Activated CD4-positive, alpha-beta memory T cell treated with anti-CD3 and anti-CD28 coated beads for 36 hours (primary cell): ENCODE measurements around the gene METTL21A. TPM values are rescaled to one million over a fixed set of nuclear protein-coding genes. Genes with fewer than 3 reads are reported as not detected.

Source experiments
- CTCF ChIA-PET: fragments of 350-600 bp; sonication (Branson Sonifier 250); formaldehyde crosslinking; loops from one replicate; lab custom pipeline; 2021; ENCODE audit warnings: antibody characterized with exemption, inconsistent platforms; lab: Charles Lee
- POLR2A ChIA-PET: fragments of 350-600 bp; sonication (Branson Sonifier 250); formaldehyde crosslinking; loops from one replicate; lab custom pipeline; 2021; ENCODE audit warnings: antibody characterized with exemption; lab: Charles Lee
- DNase-seq: peaks from one replicate; pipeline ENCODE4 v3.0.0-alpha.2; 2020
- H3K27ac Mint-ChIP-seq: one replicate; pipeline ENCODE4 v1.8.0; 2021; ENCODE audit warnings: mixed read lengths
- H3K27me3 Mint-ChIP-seq: one replicate; pipeline ENCODE4 v1.8.0; 2021; ENCODE audit warnings: mixed read lengths
- H3K36me3 Mint-ChIP-seq: one replicate; pipeline ENCODE4 v1.8.0; 2021; ENCODE audit warnings: mixed read lengths
- H3K4me1 Mint-ChIP-seq: one replicate; pipeline ENCODE4 v1.8.0; 2021; ENCODE audit warnings: low read depth, mixed read lengths
- H3K4me3 Mint-ChIP-seq: one replicate; pipeline ENCODE4 v1.8.0; 2021; ENCODE audit warnings: mild to moderate bottlenecking, mixed read lengths
- H3K9me3 Mint-ChIP-seq: one replicate; pipeline ENCODE4 v1.8.0; 2021; ENCODE audit warnings: mixed read lengths
- intact Hi-C: fragments of 100-400 bp; cut with micrococcal nuclease; formaldehyde crosslinking; loops from one replicate; pipeline ENCODE4 v1.15.1; 2023
- total RNA-seq, 2 experiments: library from RNA; stranded (reverse); gene quantifications; one replicate each; pipeline ENCODE4 v1.2.3, GENCODE V29; 2021

METTL21A gene
- total RNA-seq, 2 experiments from 2014 or later: 21.2 to 22.9 TPM

- Mint-ChIP-seq H3K27me3 (no peaks in the 10 kb centered on the region), H3K4me3 (no peak overlapping the region), H3K27ac (peak overlapping the region; percentile 54), H3K36me3 (peaks cover 54% of the 10 kb centered on the region), H3K9me3 (peaks cover 18% of the 10 kb centered on the region), H3K4me1 (peaks cover 3% of the 10 kb centered on the region)
- intact Hi-C loops: no loop called here
- ChIA-PET POLR2A (no interaction called here), CTCF (no interaction called here)
- DNase-seq: no peak
Observed at GRCh38 chr2:207594264-207594663, 30.9 kb downstream of the METTL21A start.

GRCh38 chr2:207593277-207593676 is 31.9 kb downstream of the METTL21A start:
- intact Hi-C loops: no loop called here
- DNase-seq: no peak
- Mint-ChIP-seq H3K4me3 (no peak overlapping the region), H3K27me3 (no peaks in the 10 kb centered on the region), H3K36me3 (peaks cover 61% of the 10 kb centered on the region), H3K9me3 (peaks cover 18% of the 10 kb centered on the region), H3K4me1 (peaks cover 3% of the 10 kb centered on the region), H3K27ac (no peak overlapping the region)
- ChIA-PET POLR2A (no interaction called here), CTCF (no interaction called here)

- Mint-ChIP-seq H3K9me3 (peaks cover 18% of the 10 kb centered on the region), H3K4me1 (peaks cover 5% of the 10 kb centered on the region), H3K27me3 (no peaks in the 10 kb centered on the region), H3K36me3 (peaks cover 82% of the 10 kb centered on the region), H3K4me3 (no peak overlapping the region), H3K27ac (no peak overlapping the region)
- intact Hi-C loops: no loop called here
- CTCF ChIA-PET: no interaction called here
- POLR2A ChIA-PET: no interaction called here
- DNase-seq: no peak
Observed at GRCh38 chr2:207589143-207589542, 36.1 kb downstream of the METTL21A start.

- Mint-ChIP-seq H3K36me3 (peaks cover 76% of the 10 kb centered on the region), H3K4me1 (peaks cover 4% of the 10 kb centered on the region), H3K4me3 (no peak overlapping the region), H3K27me3 (no peaks in the 10 kb centered on the region), H3K27ac (no peak overlapping the region), H3K9me3 (peaks cover 13% of the 10 kb centered on the region)
- ChIA-PET POLR2A (no interaction called here), CTCF (no interaction called here)
- no peak for DNase-seq
- intact Hi-C loops: no loop called here
Observed at GRCh38 chr2:207587305-207587704, 37.9 kb downstream of the METTL21A start.

- H3K27ac Mint-ChIP-seq: no peak overlapping the region
- intact Hi-C loops: no loop called here
- peaks cover 4% of the 10 kb centered on the region for H3K4me1 Mint-ChIP-seq
- H3K27me3 Mint-ChIP-seq: no peaks in the 10 kb centered on the region
- POLR2A ChIA-PET: no interaction called here
- no peaks in the 10 kb centered on the region for H3K9me3 Mint-ChIP-seq
- no peak overlapping the region for H3K4me3 Mint-ChIP-seq
- no peak for DNase-seq
- CTCF ChIA-PET: no interaction called here
- peaks cover 65% of the 10 kb centered on the region for H3K36me3 Mint-ChIP-seq
Observed at GRCh38 chr2:207584952-207585351, 40.2 kb downstream of the METTL21A start.

- intact Hi-C loops: loop anchor here (5.0 kb wide), 1 partner anchor 39 kb away; no protein-coding TSS in a partner anchor
- H3K4me1 Mint-ChIP-seq: peaks cover 26% of the 10 kb centered on the region
- H3K9me3 Mint-ChIP-seq: no peaks in the 10 kb centered on the region
- no peaks in the 10 kb centered on the region for H3K27me3 Mint-ChIP-seq
- ChIA-PET POLR2A (interaction anchor here (1.0 kb wide), 1 partner anchor 41 kb away, joined by 3 read pairs; no protein-coding TSS in a partner anchor), CTCF (no interaction called here)
- H3K36me3 Mint-ChIP-seq: peaks cover 58% of the 10 kb centered on the region
- no peak overlapping the region for H3K4me3 Mint-ChIP-seq
- DNase-seq: no peak
- peak overlapping the region; percentile 34 for H3K27ac Mint-ChIP-seq
Observed at GRCh38 chr2:207571370-207571769, 53.8 kb downstream of the METTL21A start.

- intact Hi-C loops: no loop called here
- Mint-ChIP-seq H3K36me3 (peaks cover 53% of the 10 kb centered on the region), H3K27me3 (no peaks in the 10 kb centered on the region), H3K4me1 (peaks cover 20% of the 10 kb centered on the region), H3K4me3 (no peak overlapping the region), H3K9me3 (no peaks in the 10 kb centered on the region), H3K27ac (no peak overlapping the region)
- ChIA-PET POLR2A (interaction anchor here (0.6 kb wide), 1 partner anchor 15 kb away, joined by 6 read pairs; no protein-coding TSS in a partner anchor), CTCF (interaction anchor here (0.7 to 0.8 kb wide), 2 partner anchors 33 to 196 kb away, joined by 3 read pairs; no protein-coding TSS in a partner anchor)
- DNase-seq: no peak
Observed at GRCh38 chr2:207567671-207568070, 57.5 kb downstream of the METTL21A start.

GRCh38 chr2:207565736-207566500 is 59.3 kb downstream of the METTL21A start:
- H3K9me3 Mint-ChIP-seq: no peaks in the 10 kb centered on the region
- peaks cover 22% of the 10 kb centered on the region for H3K4me1 Mint-ChIP-seq
- no peaks in the 10 kb centered on the region for H3K27me3 Mint-ChIP-seq
- ChIA-PET CTCF (no interaction called here), POLR2A (no interaction called here)
- DNase-seq: no peak
- peaks cover 57% of the 10 kb centered on the region for H3K36me3 Mint-ChIP-seq
- intact Hi-C loops: no loop called here
- no peak overlapping the region for H3K4me3 Mint-ChIP-seq
- no peak overlapping the region for H3K27ac Mint-ChIP-seq

Other genes with a start within 250 kb of the METTL21A start
- gene CREB1, start 95.4 kb downstream of the METTL21A start, total RNA-seq: 10 to 100 TPM; 90.7 to 92.2 TPM
- 1 to 10 TPM; 5.7 to 6.4 TPM for gene CCNYL1, start 86.2 kb upstream of the METTL21A start, total RNA-seq
- 1 to 10 TPM; 1.3 to 1.7 TPM for gene FZD5, start 144.5 kb upstream of the METTL21A start, total RNA-seq